ENCODE data around the gene YEATS4.

DNA sequence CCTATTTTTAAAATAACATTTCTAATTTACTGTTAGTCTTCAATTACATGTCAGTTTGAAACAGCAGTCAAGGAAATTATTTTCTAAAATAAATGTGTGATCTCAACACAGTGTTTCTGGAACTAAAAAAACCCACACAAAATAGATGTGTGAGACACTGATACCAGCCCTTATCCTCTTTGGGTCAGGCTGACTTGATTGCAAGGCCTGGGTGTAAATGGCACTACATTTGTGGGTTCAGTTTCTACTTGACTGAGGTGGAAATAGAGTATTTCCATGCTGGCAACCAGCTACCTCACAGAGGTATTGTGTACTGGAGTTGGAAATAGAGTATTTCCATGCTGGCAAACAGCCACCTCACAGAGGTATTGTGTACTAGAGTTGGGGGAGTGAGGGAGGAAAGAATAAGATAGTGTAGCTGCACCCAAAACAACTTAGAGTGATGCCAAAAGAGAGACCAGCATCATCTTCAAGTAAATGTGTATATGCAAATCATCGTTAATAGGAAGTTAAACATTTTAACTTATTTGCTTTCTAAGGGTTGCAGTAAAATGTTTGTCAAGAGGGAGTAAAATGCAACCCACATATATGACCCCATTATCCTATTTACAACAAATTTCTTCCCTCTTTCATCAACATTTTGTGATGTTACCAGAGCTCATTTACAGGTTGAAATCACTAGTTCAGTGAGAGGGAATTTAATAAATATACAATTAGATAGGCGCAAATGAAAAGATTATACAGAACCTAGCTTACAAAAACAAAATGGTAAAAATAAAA, 22.0 kb upstream of the YEATS4 start:
- no peak for TF ChIP-seq GABPA (IDR thresholded peaks at IDR 0.05 in 1 of 2, conservative IDR thresholded peaks at IDR 0.05 in 1 of 2)
- TF ChIP-seq, protein P1, sequence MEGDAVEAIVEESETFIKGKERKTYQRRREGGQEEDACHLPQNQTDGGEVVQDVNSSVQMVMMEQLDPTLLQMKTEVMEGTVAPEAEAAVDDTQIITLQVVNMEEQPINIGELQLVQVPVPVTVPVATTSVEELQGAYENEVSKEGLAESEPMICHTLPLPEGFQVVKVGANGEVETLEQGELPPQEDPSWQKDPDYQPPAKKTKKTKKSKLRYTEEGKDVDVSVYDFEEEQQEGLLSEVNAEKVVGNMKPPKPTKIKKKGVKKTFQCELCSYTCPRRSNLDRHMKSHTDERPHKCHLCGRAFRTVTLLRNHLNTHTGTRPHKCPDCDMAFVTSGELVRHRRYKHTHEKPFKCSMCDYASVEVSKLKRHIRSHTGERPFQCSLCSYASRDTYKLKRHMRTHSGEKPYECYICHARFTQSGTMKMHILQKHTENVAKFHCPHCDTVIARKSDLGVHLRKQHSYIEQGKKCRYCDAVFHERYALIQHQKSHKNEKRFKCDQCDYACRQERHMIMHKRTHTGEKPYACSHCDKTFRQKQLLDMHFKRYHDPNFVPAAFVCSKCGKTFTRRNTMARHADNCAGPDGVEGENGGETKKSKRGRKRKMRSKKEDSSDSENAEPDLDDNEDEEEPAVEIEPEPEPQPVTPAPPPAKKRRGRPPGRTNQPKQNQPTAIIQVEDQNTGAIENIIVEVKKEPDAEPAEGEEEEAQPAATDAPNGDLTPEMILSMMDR (IDR thresholded peaks at IDR 0.05; ENCODE audit: low read depth, low read length, missing input control) = no peak
- TF ChIP-seq JUND (IDR thresholded peaks at IDR 0.05) = no peak
- TF ChIP-seq, protein P2, sequence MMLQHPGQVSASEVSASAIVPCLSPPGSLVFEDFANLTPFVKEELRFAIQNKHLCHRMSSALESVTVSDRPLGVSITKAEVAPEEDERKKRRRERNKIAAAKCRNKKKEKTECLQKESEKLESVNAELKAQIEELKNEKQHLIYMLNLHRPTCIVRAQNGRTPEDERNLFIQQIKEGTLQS (IDR thresholded peaks at IDR 0.05) = no peak

All from liver (tissue), 3 donors.